Stimulated activated CD4-positive, alpha-beta T cell treated with anti-CD3 and anti-CD28 coated beads, Interleukin-2, amount 100 ng/mL, for 48 hours (primary cell): ENCODE data around the gene CD248.

Experiments
- DNase-seq, 2 donors: peaks; one replicate each; pipeline ENCODE4 v3.0.0-alpha.2; 2020

The CD248 gene

DNA sequence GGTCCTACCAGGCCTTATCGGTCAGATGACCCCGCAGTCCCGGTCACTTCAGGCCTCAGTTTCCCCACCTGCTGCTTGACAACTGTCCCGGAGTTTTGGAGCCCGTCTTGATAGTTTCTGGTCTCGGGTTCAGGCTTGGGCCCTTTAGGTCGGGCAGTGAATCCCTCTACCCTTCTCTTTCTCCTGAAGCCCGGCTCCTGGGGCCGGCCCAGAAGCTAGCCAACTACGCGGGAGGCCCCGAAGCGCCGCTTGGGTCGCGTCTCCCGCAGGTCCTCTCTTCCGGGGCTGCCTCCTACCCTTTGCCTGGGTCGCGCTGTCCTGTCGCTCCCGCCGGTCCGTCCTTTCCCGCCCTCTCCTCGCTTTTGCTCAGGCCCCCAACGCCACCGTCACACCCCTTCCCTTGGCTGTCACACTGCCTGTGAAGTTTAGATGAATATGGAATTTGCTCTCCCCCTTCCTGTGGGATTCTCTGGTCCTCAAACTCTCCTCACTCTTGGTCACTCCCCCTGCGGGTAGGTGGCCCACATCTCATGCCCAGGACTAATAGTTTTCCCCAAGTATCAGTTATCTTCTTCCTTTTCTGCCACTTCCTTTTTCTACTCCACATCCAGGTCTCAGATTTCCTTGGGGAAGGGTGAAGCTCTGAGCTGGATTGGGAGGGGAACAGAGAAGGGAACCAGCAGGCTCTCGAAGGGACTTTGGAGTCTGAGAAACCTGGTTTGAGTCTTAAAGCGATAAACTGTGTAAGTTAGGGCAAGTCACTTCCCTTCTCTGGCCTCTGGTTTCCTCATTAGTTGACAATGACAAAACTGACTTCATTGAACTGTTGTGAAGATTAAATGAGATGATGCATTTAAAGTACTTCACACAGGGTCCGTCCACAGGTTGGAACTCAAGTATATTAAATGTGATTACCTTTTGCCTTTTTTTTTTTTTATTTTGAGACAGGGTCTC is 47.6 kb downstream of the CD248 start:
- no peak for DNase-seq

- DNase-seq, result peak; percentile 99 to 100
These were observed 48.4 kb downstream of the CD248 start, which contains the start of gene RAB1B for GRCh38 chr11:66268244-66268951. Gene RAB1B, plus strand, starts transcription at chr11:66268639. Its CDS starts 41 bp downstream, at chr11:66268680.

- DNase-seq, result peak; percentile 83 to 85
These were observed 49.2 kb downstream of the CD248 start for GRCh38 chr11:66267379-66268243.

DNA sequence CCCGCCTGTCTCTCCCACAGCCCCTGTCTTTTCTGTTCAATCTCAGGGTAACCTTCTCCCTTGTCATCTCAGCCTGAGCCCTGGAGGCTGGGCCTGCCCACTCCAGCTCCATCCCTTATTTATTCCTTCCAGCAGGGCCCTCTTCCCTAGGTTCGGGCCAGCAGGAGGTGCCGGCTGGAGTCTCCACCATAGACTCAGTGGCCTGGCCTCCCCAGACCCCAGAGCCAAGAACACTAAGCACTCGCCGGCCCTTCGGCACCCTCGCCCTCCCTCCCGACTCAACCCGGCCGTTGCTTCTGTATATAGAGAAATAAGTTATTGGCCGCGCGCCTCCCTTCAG is 49.8 kb downstream of the CD248 start:
- DNase-seq, result no peak

DNA sequence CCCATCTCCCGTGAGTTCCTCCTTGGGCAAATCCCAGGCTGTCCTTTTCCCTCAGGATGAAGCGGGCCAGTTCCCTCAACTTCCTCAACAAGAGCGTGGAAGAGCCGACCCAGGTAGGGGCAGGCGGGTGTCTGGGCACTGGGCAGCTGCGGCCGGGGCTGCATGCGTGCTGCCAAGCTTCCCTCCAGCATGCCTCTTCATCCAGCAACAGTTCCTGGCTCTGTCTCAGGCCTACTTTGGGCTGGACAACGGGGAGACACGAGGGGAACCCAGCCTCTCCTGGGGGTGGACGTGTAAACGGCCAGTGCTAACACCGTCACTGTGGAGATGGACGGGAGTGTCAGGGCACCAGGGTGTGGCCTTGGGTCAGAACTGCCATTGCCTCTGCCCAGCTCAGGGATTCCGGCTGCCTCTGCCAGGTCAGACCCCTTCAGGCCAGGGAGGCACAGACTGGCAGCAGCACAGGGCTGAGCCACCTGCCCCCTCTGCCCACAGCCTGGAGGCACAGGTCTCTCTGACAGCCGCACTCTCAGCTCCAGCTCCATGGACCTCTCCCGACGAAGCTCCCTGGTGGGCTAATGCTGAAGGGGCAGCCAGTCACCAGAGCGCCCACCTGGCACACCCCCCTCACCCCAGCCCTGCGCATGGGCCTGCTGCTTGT is 50.3 kb downstream of the CD248 start:
- no peak for DNase-seq

- DNase-seq, result no peak
These were observed 51.1 kb downstream of the CD248 start for GRCh38 chr11:66265531-66266377.

- peak in 1 of 2 donors; percentile 50 for DNase-seq
These were observed 51.9 kb downstream of the CD248 start for GRCh38 chr11:66264914-66265313.
